Loucy (cell line): ENCODE results near the gene TMEM234.

ENCODE experiments used
- H2AFZ ChIP-seq: fragments of 200-600 bp; sonication (generic); 2 replicates; pipeline ENCODE4 v1.6.0; 2016; ENCODE audit warnings: antibody characterized with exemption, mild to moderate bottlenecking, low read length, moderate library complexity
- H3F3A ChIP-seq: fragments of 200-600 bp; 2 replicates; pipeline ENCODE4 v1.6.0; 2016; ENCODE audit warnings: antibody characterized with exemption, low read depth, mild to moderate bottlenecking
- H3K27me3 ChIP-seq: fragments of 200-600 bp; sonication (generic); 2 replicates; pipeline ENCODE4 v1.6.1; 2014; ENCODE audit warnings: low read length, mild to moderate bottlenecking; ENCODE audit not compliant: insufficient read depth, poor library complexity, severe bottlenecking
- H3K36me3 ChIP-seq: fragments of 200-600 bp; sonication (generic); 2 replicates; pipeline ENCODE4 v1.6.1; 2016; ENCODE audit warnings: low read length; ENCODE audit not compliant: insufficient read depth
- H3K4me1 ChIP-seq: fragments of 200-600 bp; sonication (generic); 2 replicates; pipeline ENCODE4 v1.5.1; 2014; ENCODE audit warnings: low read length, mild to moderate bottlenecking; ENCODE audit not compliant: insufficient read depth, poor library complexity, severe bottlenecking
- H3K4me2 ChIP-seq: fragments of 200-600 bp; sonication (generic); 2 replicates; pipeline ENCODE4 v1.6.0; 2014; ENCODE audit warnings: antibody characterized with exemption, low read length, low read depth, mild to moderate bottlenecking; ENCODE audit not compliant: poor library complexity, severe bottlenecking
- H3K4me3 ChIP-seq: fragments of 200-600 bp; sonication (generic); 2 replicates; pipeline ENCODE4 v1.5.1; 2014; ENCODE audit warnings: low read length, mild to moderate bottlenecking, mixed read lengths; ENCODE audit not compliant: poor library complexity, severe bottlenecking
- H3K79me2 ChIP-seq: fragments of 200-600 bp; sonication (generic); 2 replicates; pipeline ENCODE4 v1.6.1; 2014; ENCODE audit warnings: low read length; ENCODE audit not compliant: insufficient read depth
- H3K9ac ChIP-seq: fragments of 200-600 bp; sonication (generic); 2 replicates; pipeline ENCODE4 v1.6.0; 2014; ENCODE audit warnings: mild to moderate bottlenecking, low read depth, low read length, moderate library complexity; ENCODE audit not compliant: poor library complexity, severe bottlenecking
- H3K9me2 ChIP-seq: fragments of 200-600 bp; sonication (generic); replicated peaks from 2 replicates; pipeline ENCODE4 v1.6.1; 2016; ENCODE audit warnings: low read depth, low read length, mixed read lengths
- H3K9me3 ChIP-seq: fragments of 200-600 bp; sonication (generic); 2 replicates; pipeline ENCODE4 v1.6.1; 2014; ENCODE audit warnings: mild to moderate bottlenecking, antibody characterized with exemption, low read length, low read depth; ENCODE audit not compliant: insufficient read depth
- H4K20me1 ChIP-seq: fragments of 200-600 bp; sonication (generic); 2 replicates; pipeline ENCODE4 v1.6.0; 2014; ENCODE audit warnings: antibody characterized with exemption, low read length, mild to moderate bottlenecking; ENCODE audit not compliant: insufficient read depth, poor library complexity, severe bottlenecking
- EZH2phosphoT487 ChIP-seq: fragments of 200-600 bp; IDR thresholded peaks from 2 replicates; pipeline ENCODE4 v1.6.1; 2018; ENCODE audit warnings: antibody characterized with exemption, mild to moderate bottlenecking, moderate library complexity, borderline replicate concordance
- TF ChIP-seq, protein P1 (sequence below): fragments of 200-600 bp; sonication (generic); conservative IDR thresholded peaks from 2 replicates; pipeline ENCODE4 v1.5.1; 2014; ENCODE audit warnings: mild to moderate bottlenecking, antibody characterized with exemption, low read length

The TMEM234 gene

DNA sequence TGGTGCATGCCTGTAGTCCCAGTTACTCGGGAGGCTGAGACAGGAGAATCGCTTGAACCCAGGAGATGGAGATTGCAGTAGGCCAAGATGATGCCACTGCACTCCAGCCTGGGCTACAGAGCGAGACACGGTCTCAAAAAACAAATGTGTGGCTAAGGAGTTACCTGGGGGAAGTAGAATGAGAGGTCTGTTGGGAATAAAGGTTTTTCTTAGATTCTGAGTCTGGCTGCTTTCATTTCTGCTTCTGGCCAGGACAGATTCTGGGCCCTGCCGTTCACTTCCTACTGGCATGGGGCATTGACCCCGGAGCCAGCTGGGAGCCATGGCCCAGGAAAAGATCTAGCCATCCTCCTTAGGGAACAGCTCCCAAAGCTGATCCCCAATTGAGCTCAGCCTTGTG lies 13.7 kb downstream of the TMEM234 start:
- TF ChIP-seq EZH2phosphoT487: no peak
- H3K79me2 ChIP-seq: no peaks in the 10 kb centered on the region
- H3K27me3 ChIP-seq: no peaks in the 10 kb centered on the region
- no peaks in the 10 kb centered on the region; the same call in 1 of the 2 replicates for H3F3A ChIP-seq
- no peaks in the 10 kb centered on the region for H3K9me3 ChIP-seq
- no peak overlapping the region for H3K9ac ChIP-seq
- no peaks in the 10 kb centered on the region for H3K36me3 ChIP-seq
- no peak overlapping the region for H3K4me2 ChIP-seq
- no peaks in the 10 kb centered on the region for H4K20me1 ChIP-seq
- H2AFZ ChIP-seq: no peak overlapping the region
- peaks cover 18% of the 10 kb centered on the region for H3K4me1 ChIP-seq
- H3K9me2 ChIP-seq: no peaks in the 10 kb centered on the region
- H3K4me3 ChIP-seq: no peak overlapping the region

DNA sequence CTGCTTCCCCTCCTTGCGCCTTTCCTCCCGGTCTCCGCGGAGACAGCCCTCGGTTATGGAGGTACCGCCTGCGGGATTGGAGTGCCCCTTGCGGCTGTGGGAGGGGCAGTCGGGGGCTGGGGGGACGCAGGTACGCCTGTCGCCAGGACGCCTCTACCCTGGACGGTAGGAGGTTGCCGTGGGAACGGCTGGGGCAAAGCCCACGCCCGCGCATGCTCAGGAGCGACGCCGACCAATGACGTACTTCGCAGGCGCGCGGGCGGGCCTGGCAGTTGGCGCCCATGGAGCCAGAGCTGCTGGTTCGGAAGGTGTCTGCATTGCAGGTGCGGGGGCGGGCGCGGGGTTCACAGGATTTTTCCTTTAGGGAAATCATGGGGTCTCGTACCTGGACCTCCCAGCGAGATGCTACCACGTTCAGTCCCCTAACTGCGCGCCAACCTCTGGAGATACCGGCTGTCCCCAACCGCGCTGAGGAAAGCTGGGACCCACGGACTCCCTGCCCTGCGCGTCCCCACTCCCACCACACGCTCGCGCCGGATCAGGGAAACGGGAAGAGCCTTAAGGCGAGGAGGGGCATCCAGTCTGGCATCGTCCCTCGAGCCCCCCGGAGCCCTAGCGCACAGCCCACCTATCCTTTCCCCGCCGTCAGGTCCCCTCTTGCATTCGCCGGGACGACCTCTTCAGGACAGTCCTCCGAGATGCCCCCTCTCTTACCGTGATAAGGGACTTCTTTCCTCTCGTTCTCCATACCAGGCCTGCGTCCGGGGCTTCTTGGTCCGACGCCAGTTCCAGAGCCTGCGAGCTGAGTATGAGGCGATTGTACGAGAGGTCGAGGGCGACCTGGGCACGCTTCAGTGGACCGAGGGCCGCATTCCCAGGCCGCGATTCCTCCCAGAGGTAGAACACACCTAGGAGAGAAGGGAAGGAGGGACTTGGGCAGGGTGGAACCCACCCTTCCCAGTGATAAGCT lies 16.5 kb downstream of the TMEM234 start, which contains the start of gene IQCC:
Gene IQCC, plus strand, starts transcription at position 271 of the 970 bp plus-strand sequence. Its CDS starts 11 bp downstream, at position 282.
- Histone ChIP-seq H3K4me3 (peak within 1 kb of the TSS; percentile 80), H3K4me2 (peak within 1 kb of the TSS; percentile 67), H3F3A (no peaks in the 10 kb centered on the region; the same call in 1 of the 2 replicates), H4K20me1 (no peaks in the 10 kb centered on the region), H3K79me2 (peaks cover 11% of the 10 kb centered on the region; the same call in 1 of the 2 replicates), H3K4me1 (peaks cover 35% of the 10 kb centered on the region), H3K9ac (peak within 1 kb of the TSS; percentile 78), H2AFZ (peak within 1 kb of the TSS; percentile 84), H3K36me3 (no peaks in the 10 kb centered on the region), H3K27me3 (no peaks in the 10 kb centered on the region), H3K9me2 (no peaks in the 10 kb centered on the region), H3K9me3 (no peaks in the 10 kb centered on the region)
- no peak for TF ChIP-seq EZH2phosphoT487
- TF ChIP-seq, protein P1, sequence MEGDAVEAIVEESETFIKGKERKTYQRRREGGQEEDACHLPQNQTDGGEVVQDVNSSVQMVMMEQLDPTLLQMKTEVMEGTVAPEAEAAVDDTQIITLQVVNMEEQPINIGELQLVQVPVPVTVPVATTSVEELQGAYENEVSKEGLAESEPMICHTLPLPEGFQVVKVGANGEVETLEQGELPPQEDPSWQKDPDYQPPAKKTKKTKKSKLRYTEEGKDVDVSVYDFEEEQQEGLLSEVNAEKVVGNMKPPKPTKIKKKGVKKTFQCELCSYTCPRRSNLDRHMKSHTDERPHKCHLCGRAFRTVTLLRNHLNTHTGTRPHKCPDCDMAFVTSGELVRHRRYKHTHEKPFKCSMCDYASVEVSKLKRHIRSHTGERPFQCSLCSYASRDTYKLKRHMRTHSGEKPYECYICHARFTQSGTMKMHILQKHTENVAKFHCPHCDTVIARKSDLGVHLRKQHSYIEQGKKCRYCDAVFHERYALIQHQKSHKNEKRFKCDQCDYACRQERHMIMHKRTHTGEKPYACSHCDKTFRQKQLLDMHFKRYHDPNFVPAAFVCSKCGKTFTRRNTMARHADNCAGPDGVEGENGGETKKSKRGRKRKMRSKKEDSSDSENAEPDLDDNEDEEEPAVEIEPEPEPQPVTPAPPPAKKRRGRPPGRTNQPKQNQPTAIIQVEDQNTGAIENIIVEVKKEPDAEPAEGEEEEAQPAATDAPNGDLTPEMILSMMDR: no peak

DNA sequence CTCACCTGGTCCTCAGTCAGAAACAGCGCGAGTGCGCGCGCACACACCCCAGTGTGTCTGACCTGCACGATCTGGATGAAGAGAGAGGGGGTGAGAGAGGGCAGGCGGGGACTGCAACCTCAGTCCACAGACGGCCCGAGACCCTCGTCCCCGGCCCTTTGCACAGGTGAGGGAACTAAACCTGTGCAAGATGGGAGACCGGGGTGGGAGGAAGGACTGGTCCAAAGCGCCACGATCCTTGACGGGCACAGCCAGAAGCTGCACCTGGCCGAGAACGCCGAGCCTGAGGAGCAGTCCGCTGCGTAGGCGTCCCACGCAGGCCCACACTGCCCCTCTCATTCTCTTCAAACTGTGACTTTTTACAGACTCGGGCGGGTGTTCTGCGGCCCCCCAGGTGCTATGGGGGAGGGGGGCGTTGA lies 17.2 kb downstream of the TMEM234 start:
- H3K36me3 ChIP-seq: no peaks in the 10 kb centered on the region
- no peak overlapping the region for H2AFZ ChIP-seq
- H3K4me3 ChIP-seq: peak overlapping the region; percentile 80
- no peaks in the 10 kb centered on the region for H3K9me2 ChIP-seq
- TF ChIP-seq EZH2phosphoT487: no peak
- TF ChIP-seq, protein P1: no peak
- no peaks in the 10 kb centered on the region for H3K9me3 ChIP-seq
- H3K4me2 ChIP-seq: peak overlapping the region; percentile 67
- no peaks in the 10 kb centered on the region for H4K20me1 ChIP-seq
- H3K27me3 ChIP-seq: no peaks in the 10 kb centered on the region
- peaks cover 41% of the 10 kb centered on the region for H3K4me1 ChIP-seq
- peaks cover 11% of the 10 kb centered on the region; the same call in 1 of the 2 replicates for H3K79me2 ChIP-seq
- peak overlapping the region; percentile 78 for H3K9ac ChIP-seq
- no peaks in the 10 kb centered on the region; the same call in 1 of the 2 replicates for H3F3A ChIP-seq
